Measurements from ENCODE around the gene CNGB1. TPM values are rescaled to one million over a fixed set of nuclear protein-coding genes. Genes with fewer than 3 reads are reported as not detected.
"Not testable (repeated sequence)": the region's sequence is repeated elsewhere in the genome, so short reads cannot be mapped to it uniquely, and the experiment has no call there.

Gene CNGB1
- total RNA-seq, 1 donor from 2014 or later, result not detected

- Histone ChIP-seq H3K9me3 (ENCODE audit: control insufficient read depth in 3 of 3, low read length in 3 of 3) (no peaks in the 10 kb centered on the region), H3K27ac (ENCODE audit: low read depth, low read length) (no peak overlapping the region), H3K4me1 (ENCODE audit: control insufficient read depth in 3 of 3, insufficient read depth in 3 of 3, low read length in 3 of 3) (no peaks in the 10 kb centered on the region), H3K27me3 (ENCODE audit: control insufficient read depth in 3 of 3, insufficient read depth in 3 of 3, low read length in 3 of 3) (peaks cover 34 to 42% (median 39%) of the 10 kb centered on the region in 3 donors), H3K4me3 (ENCODE audit: low read length in 3 of 3) (no peak overlapping the region), H3K36me3 (ENCODE audit: control insufficient read depth in 3 of 3, insufficient read depth in 3 of 3, low read length in 3 of 3) (no peaks in the 10 kb centered on the region), H3K9ac (ENCODE audit: low read depth in 1 of 3, low read length in 3 of 3) (no peak overlapping the region)
Measured at GRCh38 chr16:57883953-57884654, 86.8 kb downstream of the CNGB1 start.

DNA sequence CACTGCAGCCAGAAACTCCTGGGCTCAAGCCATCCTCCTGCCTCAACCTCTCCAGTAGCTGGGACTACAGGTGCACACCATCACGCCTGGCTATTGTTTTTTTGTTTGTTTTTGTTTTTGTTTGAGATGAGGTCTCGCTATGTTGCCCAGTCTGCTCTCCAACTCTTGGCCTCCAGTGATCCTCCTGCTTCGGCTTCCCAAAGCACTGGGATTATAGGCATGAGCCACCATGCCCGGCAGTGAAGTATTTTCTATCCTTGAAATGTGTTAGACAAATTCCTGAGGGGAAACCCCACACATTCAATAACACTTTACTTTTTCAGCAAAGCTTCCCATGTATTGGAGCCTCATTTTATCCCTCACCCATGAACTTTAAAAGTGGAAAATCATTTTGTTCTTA lies 87.4 kb downstream of the CNGB1 start:
- Histone ChIP-seq H3K27me3 (ENCODE audit: control insufficient read depth in 3 of 3, insufficient read depth in 3 of 3, low read length in 3 of 3) (peaks cover 34 to 42% (median 37%) of the 10 kb centered on the region in 3 donors), H3K9ac (ENCODE audit: low read depth in 1 of 3, low read length in 3 of 3) (no peak overlapping the region), H3K36me3 (ENCODE audit: control insufficient read depth in 3 of 3, insufficient read depth in 3 of 3, low read length in 3 of 3) (no peaks in the 10 kb centered on the region), H3K9me3 (ENCODE audit: control insufficient read depth in 3 of 3, low read length in 3 of 3) (no peaks in the 10 kb centered on the region), H3K4me1 (ENCODE audit: control insufficient read depth in 3 of 3, insufficient read depth in 3 of 3, low read length in 3 of 3) (no peaks in the 10 kb centered on the region), H3K4me3 (ENCODE audit: low read length in 3 of 3) (no peak overlapping the region), H3K27ac (ENCODE audit: low read depth, low read length) (no peak overlapping the region)

- Histone ChIP-seq H3K4me1 (ENCODE audit: control insufficient read depth in 3 of 3, insufficient read depth in 3 of 3, low read length in 3 of 3) (no peaks in the 10 kb centered on the region), H3K27me3 (ENCODE audit: control insufficient read depth in 3 of 3, insufficient read depth in 3 of 3, low read length in 3 of 3) (peaks cover 34 to 38% (median 37%) of the 10 kb centered on the region in 3 donors)
Measured at GRCh38 chr16:57882792-57883191, 88.1 kb downstream of the CNGB1 start.

DNA sequence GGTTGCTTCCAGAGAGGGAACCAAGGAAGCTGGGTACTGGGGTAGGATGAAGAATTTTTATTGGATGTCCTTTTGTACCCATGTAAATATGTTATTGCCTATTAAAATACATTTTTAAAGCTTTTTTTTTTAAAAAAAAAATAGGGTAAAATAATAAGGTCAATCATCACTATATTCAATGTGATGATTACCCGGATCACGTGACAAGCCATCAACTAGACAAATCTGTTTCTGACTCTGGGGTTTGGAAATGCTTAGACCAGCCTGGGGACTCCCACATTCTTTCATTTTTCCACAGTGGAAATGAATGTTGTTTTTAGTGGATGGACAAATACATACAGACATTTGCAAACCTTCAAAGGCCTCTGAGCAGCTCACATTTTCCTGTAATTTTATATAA lies 88.7 kb downstream of the CNGB1 start:
- no peaks in the 10 kb centered on the region for H3K36me3 ChIP-seq (ENCODE audit: control insufficient read depth in 3 of 3, insufficient read depth in 3 of 3, low read length in 3 of 3)
- H3K4me1 ChIP-seq (ENCODE audit: control insufficient read depth in 3 of 3, insufficient read depth in 3 of 3, low read length in 3 of 3), result no peaks in the 10 kb centered on the region
- H3K9me3 ChIP-seq (ENCODE audit: control insufficient read depth in 3 of 3, low read length in 3 of 3), result no peaks in the 10 kb centered on the region
- no peak overlapping the region for H3K4me3 ChIP-seq (ENCODE audit: low read length in 3 of 3)
- no peak overlapping the region for H3K9ac ChIP-seq (ENCODE audit: low read depth in 1 of 3, low read length in 3 of 3)
- H3K27ac ChIP-seq (ENCODE audit: low read depth, low read length), result no peak overlapping the region
- H3K27me3 ChIP-seq (ENCODE audit: control insufficient read depth in 3 of 3, insufficient read depth in 3 of 3, low read length in 3 of 3), result peaks cover 34 to 38% (median 37%) of the 10 kb centered on the region in 3 donors

More at GRCh38 chr16:57882792-57883191, 88.1 kb downstream of the CNGB1 start:
- Histone ChIP-seq H3K27ac (ENCODE audit: low read depth, low read length) (no peak overlapping the region), H3K36me3 (ENCODE audit: control insufficient read depth in 3 of 3, insufficient read depth in 3 of 3, low read length in 3 of 3) (no peaks in the 10 kb centered on the region), H3K9ac (ENCODE audit: low read depth in 1 of 3, low read length in 3 of 3) (no peak overlapping the region), H3K9me3 (ENCODE audit: control insufficient read depth in 3 of 3, low read length in 3 of 3) (no peaks in the 10 kb centered on the region), H3K4me3 (ENCODE audit: low read length in 3 of 3) (no peak overlapping the region)

- Histone ChIP-seq H3K27me3 (ENCODE audit: control insufficient read depth in 3 of 3, insufficient read depth in 3 of 3, low read length in 3 of 3) (peaks cover 19 to 26% (median 22%) of the 10 kb centered on the region in 3 donors), H3K9ac (ENCODE audit: low read depth in 1 of 3, low read length in 3 of 3) (no peak overlapping the region), H3K4me3 (ENCODE audit: low read length in 3 of 3) (no peak overlapping the region), H3K4me1 (ENCODE audit: control insufficient read depth in 3 of 3, insufficient read depth in 3 of 3, low read length in 3 of 3) (no peaks in the 10 kb centered on the region), H3K9me3 (ENCODE audit: control insufficient read depth in 3 of 3, low read length in 3 of 3) (no peaks in the 10 kb centered on the region), H3K36me3 (ENCODE audit: control insufficient read depth in 3 of 3, insufficient read depth in 3 of 3, low read length in 3 of 3) (no peaks in the 10 kb centered on the region), H3K27ac (ENCODE audit: low read depth, low read length) (no peak overlapping the region)
Measured at GRCh38 chr16:57878586-57878985, 92.3 kb downstream of the CNGB1 start.

DNA sequence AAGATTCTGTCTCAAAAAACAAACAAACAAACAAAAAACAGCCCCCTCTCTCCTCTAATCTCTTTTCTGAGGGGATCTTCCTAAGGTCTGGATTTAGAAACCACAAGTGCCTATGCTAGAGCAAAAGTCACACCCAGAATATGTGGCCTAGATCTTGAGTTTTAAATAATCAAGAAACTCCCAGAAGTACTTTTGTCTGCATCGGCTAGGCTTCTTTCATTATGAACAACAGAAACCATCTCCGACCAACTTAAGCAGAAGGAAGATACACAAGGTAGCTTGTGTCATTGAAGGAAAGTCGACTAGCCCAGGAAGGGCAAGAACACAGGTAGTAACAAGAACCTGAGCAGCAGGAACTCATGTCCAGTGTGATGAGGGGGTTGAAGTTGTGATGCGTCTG lies 94.7 kb downstream of the CNGB1 start:
- Histone ChIP-seq H3K9me3 (ENCODE audit: control insufficient read depth in 3 of 3, low read length in 3 of 3) (no peaks in the 10 kb centered on the region), H3K36me3 (ENCODE audit: control insufficient read depth in 3 of 3, insufficient read depth in 3 of 3, low read length in 3 of 3) (no peaks in the 10 kb centered on the region), H3K4me3 (ENCODE audit: low read length in 3 of 3) (no peak overlapping the region), H3K9ac (ENCODE audit: low read depth in 1 of 3, low read length in 3 of 3) (no peak overlapping the region), H3K4me1 (ENCODE audit: control insufficient read depth in 3 of 3, insufficient read depth in 3 of 3, low read length in 3 of 3) (no peaks in the 10 kb centered on the region), H3K27ac (ENCODE audit: low read depth, low read length) (no peak overlapping the region), H3K27me3 (ENCODE audit: control insufficient read depth in 3 of 3, insufficient read depth in 3 of 3, low read length in 3 of 3) (peaks cover 11 to 13% (median 11%) of the 10 kb centered on the region in 3 donors)

GRCh38 chr16:57875347-57875746 lies 95.6 kb downstream of the CNGB1 start:
- Histone ChIP-seq H3K27ac (ENCODE audit: low read depth, low read length) (no peak overlapping the region), H3K9ac (ENCODE audit: low read depth in 1 of 3, low read length in 3 of 3) (no peak overlapping the region), H3K36me3 (ENCODE audit: control insufficient read depth in 3 of 3, insufficient read depth in 3 of 3, low read length in 3 of 3) (no peaks in the 10 kb centered on the region), H3K4me1 (ENCODE audit: control insufficient read depth in 3 of 3, insufficient read depth in 3 of 3, low read length in 3 of 3) (no peaks in the 10 kb centered on the region), H3K4me3 (ENCODE audit: low read length in 3 of 3) (no peak overlapping the region), H3K27me3 (ENCODE audit: control insufficient read depth in 3 of 3, insufficient read depth in 3 of 3, low read length in 3 of 3) (peaks cover 8 to 13% (median 11%) of the 10 kb centered on the region in 3 donors), H3K9me3 (ENCODE audit: control insufficient read depth in 3 of 3, low read length in 3 of 3) (no peaks in the 10 kb centered on the region)

DNA sequence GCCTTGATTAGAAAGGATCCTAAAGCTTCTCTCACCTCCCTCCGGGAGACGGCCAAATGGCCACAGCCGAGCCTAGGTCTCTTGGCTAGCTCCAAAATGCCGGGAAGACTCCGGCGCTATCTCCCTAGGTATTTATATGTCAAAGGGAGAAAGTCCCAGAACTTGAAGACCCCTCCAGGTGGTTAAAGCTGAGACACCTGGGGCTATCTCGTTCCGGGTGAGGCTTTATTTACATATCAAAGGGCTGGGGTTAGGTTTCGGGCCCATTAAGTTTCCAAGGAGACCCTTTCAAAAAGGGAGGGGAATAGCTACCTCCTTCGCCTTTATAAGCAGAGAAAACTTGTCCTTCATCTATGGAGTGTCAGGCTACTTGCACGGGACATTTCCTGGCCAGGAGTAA lies 97.7 kb downstream of the CNGB1 start:
- Histone ChIP-seq H3K9me3 (ENCODE audit: control insufficient read depth in 3 of 3, low read length in 3 of 3) (no peaks in the 10 kb centered on the region), H3K9ac (ENCODE audit: low read depth in 1 of 3, low read length in 3 of 3) (no peak overlapping the region), H3K4me1 (ENCODE audit: control insufficient read depth in 3 of 3, insufficient read depth in 3 of 3, low read length in 3 of 3) (no peaks in the 10 kb centered on the region)

GRCh38 chr16:57872764-57873163 lies 98.2 kb downstream of the CNGB1 start:
- not testable (repeated sequence) for H3K9me3 ChIP-seq (ENCODE audit: control insufficient read depth in 3 of 3, low read length in 3 of 3); H3K36me3 ChIP-seq (ENCODE audit: control insufficient read depth in 3 of 3, insufficient read depth in 3 of 3, low read length in 3 of 3); H3K27ac ChIP-seq (ENCODE audit: low read depth, low read length); H3K4me3 ChIP-seq (ENCODE audit: low read length in 3 of 3); H3K4me1 ChIP-seq (ENCODE audit: control insufficient read depth in 3 of 3, insufficient read depth in 3 of 3, low read length in 3 of 3); H3K9ac ChIP-seq (ENCODE audit: low read depth in 1 of 3, low read length in 3 of 3)
- peaks cover 8 to 13% (median 11%) of the 10 kb centered on the region in 3 donors for H3K27me3 ChIP-seq (ENCODE audit: control insufficient read depth in 3 of 3, insufficient read depth in 3 of 3, low read length in 3 of 3)

More for the DNA sequence above, 97.7 kb downstream of the CNGB1 start:
- Histone ChIP-seq H3K27me3 (ENCODE audit: control insufficient read depth in 3 of 3, insufficient read depth in 3 of 3, low read length in 3 of 3) (peaks cover 8 to 13% (median 11%) of the 10 kb centered on the region in 3 donors), H3K27ac (ENCODE audit: low read depth, low read length) (no peak overlapping the region), H3K36me3 (ENCODE audit: control insufficient read depth in 3 of 3, insufficient read depth in 3 of 3, low read length in 3 of 3) (no peaks in the 10 kb centered on the region), H3K4me3 (ENCODE audit: low read length in 3 of 3) (no peak overlapping the region)

- peaks cover 8 to 13% (median 11%) of the 10 kb centered on the region in 3 donors for H3K27me3 ChIP-seq (ENCODE audit: control insufficient read depth in 3 of 3, insufficient read depth in 3 of 3, low read length in 3 of 3)
- H3K36me3 ChIP-seq (ENCODE audit: control insufficient read depth in 3 of 3, insufficient read depth in 3 of 3, low read length in 3 of 3), result no peaks in the 10 kb centered on the region
- no peak overlapping the region for H3K9ac ChIP-seq (ENCODE audit: low read depth in 1 of 3, low read length in 3 of 3)
- no peak overlapping the region for H3K27ac ChIP-seq (ENCODE audit: low read depth, low read length)
- no peak overlapping the region for H3K4me3 ChIP-seq (ENCODE audit: low read length in 3 of 3)
- H3K9me3 ChIP-seq (ENCODE audit: control insufficient read depth in 3 of 3, low read length in 3 of 3), result no peaks in the 10 kb centered on the region
- H3K4me1 ChIP-seq (ENCODE audit: control insufficient read depth in 3 of 3, insufficient read depth in 3 of 3, low read length in 3 of 3), result no peaks in the 10 kb centered on the region
Measured at GRCh38 chr16:57871456-57871855, 99.5 kb downstream of the CNGB1 start.

Data from skeletal muscle tissue (tissue), 4 donors.